Subcutaneous preadipocyte (primary cell): ENCODE measurements around the gene PLA2G4E. TPM values are rescaled to one million over a fixed set of nuclear protein-coding genes. Genes with fewer than 3 reads are reported as not detected.

Experiments used
- total RNA-seq: library from RNA; depleted of rRNA; stranded (reverse); fragments of >200 nt; gene quantifications from 2 replicates; pipeline ENCODE4 v1.2.3, GENCODE V29; 2012

The PLA2G4E gene
- total RNA-seq, result not detected in 2 replicates

GRCh38 chr15:42020713-42021273 lies at the start of gene PLA2G4E:
TSS of gene PLA2G4E (minus strand) at chr15:42021042. CDS start at chr15:42021030, 12 bp downstream.

DNA sequence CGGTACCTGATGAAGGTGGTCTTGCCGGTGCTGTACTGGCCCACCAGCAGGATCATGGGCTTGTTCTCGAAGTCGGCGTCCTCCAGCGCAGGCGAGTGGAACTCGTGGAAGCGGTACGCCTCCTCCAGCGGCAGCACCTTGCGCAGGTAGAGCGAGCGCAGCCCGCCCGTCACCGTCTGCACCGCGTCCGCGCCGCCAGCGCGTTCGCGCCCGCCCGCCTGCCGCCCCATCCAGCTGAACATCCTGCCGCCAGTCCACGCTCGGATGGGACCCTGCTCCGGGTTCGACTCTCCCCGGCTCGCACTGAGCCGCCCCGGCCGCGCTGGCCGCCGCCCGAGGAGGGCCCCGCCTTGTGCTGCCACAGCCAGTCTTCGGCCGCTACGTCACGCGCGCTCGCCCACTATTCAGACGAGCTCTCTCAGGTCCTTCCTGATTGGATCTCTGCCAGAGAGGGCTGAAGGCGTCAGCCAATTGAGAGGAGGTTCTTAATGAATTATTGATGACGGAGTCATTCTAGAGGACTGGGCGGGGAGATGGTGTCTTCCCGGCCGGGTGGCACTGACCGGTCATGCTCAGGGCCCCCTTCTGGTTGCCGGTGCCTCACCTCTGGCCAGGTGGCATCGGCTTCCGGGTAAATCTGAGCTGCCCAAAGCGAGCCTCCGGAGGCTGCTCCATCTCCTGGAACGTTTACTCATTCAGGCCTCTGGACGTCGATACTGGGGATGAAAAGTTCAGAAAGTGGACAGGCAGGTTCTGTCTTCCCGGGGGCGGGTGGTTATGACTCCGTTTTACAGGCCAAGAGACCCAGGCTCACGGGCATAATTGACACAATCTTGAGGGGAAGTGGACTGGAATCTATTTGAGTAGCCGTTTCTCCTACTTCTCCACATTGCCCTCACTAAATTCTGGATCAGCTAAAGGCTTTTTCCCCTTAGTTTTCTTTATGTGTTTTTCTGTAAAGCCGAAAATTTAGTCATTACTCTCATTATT lies 48.3 kb downstream of the PLA2G4E start, which contains the start of gene EHD4:
Gene EHD4, minus strand, starts transcription at position 305 of the 990 bp plus-strand sequence. Its CDS starts 63 bp downstream, at position 242.

Other genes starting within 250 kb of the PLA2G4E start
- gene MAPKBP1, start 246.6 kb downstream of the PLA2G4E start, total RNA-seq, result 16.9 and 31.3 TPM in 2 replicates
- gene JMJD7, start 192.9 kb downstream of the PLA2G4E start, total RNA-seq, result 0.37 and 0.78 TPM in 2 replicates
- 0.37 and 1.2 TPM in 2 replicates for gene PLA2G4B, start 182.2 kb downstream of the PLA2G4E start, total RNA-seq
- gene SPTBN5, start 127.0 kb downstream of the PLA2G4E start, total RNA-seq, result under 0.01 and 0.20 TPM in 2 replicates
- gene EHD4, start 48.5 kb downstream of the PLA2G4E start, total RNA-seq, result 9.2 and 20.3 TPM in 2 replicates
- not detected in 2 replicates for gene PLA2G4D, start 73.5 kb upstream of the PLA2G4E start, total RNA-seq
- gene PLA2G4F, start 135.6 kb upstream of the PLA2G4E start, total RNA-seq, result not detected in 2 replicates
- gene VPS39, start 187.3 kb upstream of the PLA2G4E start, total RNA-seq, result 42.3 and 42.4 TPM in 2 replicates